ENCODE results near the gene GIGYF2.

Gene GIGYF2

GRCh38 chr2:232880764-232881351, 183.7 kb downstream of the GIGYF2 start:
- no peak for DNase-seq

DNA sequence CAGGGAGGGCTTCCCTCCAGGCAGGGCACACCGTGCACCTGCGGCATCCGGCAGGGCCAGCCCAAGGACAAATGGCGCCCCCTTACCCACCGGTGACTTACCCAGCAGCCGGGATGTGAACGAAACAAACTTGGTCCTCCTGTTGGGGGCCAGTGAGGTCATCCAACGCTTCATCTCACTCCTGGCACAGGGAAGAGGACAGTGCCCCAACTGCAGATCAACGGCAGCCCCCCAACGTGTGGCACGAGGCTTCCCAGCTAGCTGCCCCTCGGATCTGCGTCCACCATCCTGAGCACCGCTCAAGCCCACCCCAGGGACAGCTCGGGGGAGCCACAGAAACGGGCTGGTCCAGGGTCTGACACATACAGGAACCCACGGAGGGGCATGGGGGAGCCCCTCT, 185.0 kb downstream of the GIGYF2 start:
- DNase-seq, result no peak

GRCh38 chr2:232882505-232883115, 185.5 kb downstream of the GIGYF2 start:
- no peak for DNase-seq

- DNase-seq, result no peak
Observed at GRCh38 chr2:232883116-232883721, 186.1 kb downstream of the GIGYF2 start.

- no peak for DNase-seq
Observed at GRCh38 chr2:232884001-232884421, 186.9 kb downstream of the GIGYF2 start.

DNA sequence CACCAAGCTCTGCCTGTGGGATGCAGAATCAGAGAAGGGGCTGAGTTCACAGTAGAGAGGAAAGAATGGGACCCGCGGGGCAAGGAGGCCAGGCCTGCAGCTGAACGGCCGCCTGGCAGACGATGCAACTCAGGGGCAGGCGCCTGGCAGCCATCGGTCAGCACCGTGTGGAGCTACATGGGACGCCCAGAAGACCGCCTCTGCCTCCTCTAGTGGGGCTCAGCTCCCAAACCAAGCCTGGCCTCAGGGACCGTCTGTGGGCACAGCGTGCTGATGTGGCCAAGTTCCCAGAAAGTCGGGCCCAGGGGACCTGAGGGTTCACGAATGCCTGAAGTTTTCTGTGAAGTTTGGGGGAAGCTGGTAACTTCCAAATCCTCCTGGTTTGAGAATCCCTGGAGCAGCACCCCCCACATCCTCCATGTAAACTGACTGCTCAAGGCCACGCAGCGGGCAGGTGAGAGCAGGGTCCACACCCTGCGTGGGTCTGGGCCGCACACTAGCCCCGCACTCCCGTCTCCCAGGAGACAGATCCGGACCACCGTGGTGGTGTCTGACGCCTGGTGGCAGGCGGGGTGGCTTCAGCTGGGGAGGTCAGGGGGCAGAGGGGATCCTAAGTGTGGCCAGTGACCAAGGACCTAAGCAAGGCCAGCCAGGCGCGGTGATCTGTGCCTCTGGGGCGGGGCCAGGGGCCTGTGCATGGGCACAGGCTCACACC, 187.6 kb downstream of the GIGYF2 start:
- DNase-seq, result no peak

- no peak for DNase-seq
Observed at GRCh38 chr2:232885264-232885961, 188.3 kb downstream of the GIGYF2 start.

DNA sequence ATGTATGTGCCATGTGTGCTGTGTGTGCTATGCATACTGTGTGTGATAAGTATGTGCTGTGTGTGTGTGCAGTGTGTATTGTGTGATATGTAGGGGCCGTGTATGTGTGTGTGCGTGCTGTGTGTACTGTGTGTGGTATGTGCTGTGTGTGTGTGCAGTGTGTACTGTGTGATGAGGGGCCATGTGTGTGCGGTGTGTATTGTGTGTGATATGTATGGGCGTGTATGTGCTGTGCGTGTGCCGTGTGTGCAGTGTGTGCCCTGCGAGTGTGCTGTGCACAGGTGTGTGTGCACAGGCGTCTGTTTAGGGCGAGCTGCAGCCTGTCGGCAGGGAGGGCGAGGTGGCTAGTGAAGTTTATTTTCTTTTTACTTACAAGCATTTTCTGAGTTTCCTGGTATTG, 189.0 kb downstream of the GIGYF2 start:
- DNase-seq, result no peak

GRCh38 chr2:232886632-232887031, 189.5 kb downstream of the GIGYF2 start:
- DNase-seq, result no peak

- DNase-seq, result no peak
Observed at GRCh38 chr2:232887171-232887850, 190.2 kb downstream of the GIGYF2 start.

DNA sequence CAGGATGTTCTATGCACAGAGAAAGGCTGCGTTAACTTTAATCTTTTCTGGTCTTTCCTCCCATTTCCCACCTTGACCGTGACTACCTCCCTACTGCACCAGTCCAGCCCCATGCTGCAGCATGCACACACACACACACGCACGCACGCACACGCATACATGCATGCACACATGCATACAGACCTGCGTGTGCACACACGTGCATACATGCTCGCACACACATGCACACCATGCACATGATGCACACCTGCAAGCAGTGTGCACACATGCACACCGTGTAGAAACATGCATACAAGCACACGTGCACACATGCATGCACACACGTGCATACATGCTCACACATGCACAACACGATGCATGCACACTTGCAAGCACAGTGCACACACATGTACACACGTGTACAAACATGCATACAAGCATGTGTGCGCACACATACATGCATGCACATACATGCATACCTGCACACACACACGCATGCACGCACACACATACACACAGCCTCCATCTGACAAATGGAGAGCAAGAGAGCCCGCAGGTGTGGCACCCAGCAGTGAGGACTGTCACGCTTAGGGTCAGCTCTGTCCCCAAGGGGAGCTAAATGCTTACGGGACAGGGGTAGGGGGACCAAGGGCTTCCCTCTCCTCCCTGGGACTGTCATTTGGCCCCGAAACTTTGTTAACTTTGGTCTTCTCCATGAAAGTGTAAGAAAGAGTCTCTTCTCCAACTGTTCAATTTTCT, 191.1 kb downstream of the GIGYF2 start:
- DNase-seq, result no peak

DNA sequence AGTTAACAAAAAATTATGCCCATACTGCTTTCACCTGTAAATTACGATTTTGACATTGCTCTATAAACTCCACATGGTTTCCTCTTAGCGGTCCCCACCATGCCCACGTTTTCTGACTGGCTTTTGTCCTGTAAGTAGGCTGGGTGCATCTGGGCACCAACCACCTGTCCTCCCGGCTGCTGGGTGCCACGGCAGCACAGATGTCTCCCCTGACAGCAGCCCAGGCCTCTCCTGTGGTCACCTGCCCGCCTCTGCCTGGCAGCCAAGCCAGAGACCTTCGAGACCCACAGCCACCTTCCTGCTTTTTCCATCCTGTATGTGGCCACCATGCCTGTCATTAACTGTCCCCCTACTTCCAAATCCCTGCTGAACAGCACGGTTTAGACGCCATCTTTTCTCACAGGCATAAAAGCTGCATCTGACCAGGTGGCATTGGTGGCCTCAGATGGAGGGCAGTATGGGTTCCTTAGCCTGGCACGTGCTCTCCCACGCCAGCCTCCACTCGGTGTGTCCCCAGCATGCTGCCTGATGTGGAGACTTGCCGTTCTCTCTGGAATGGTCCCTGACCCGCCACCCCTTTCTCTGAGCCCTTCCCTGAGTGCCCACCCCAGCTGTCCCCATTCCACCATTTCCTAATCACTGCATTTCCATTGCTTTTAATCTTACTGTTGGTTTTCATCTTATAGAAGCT, 191.9 kb downstream of the GIGYF2 start:
- peak; percentile 0 for DNase-seq

- peak; percentile 0 for DNase-seq
Observed at GRCh38 chr2:232889876-232890401, 192.8 kb downstream of the GIGYF2 start.

DNA sequence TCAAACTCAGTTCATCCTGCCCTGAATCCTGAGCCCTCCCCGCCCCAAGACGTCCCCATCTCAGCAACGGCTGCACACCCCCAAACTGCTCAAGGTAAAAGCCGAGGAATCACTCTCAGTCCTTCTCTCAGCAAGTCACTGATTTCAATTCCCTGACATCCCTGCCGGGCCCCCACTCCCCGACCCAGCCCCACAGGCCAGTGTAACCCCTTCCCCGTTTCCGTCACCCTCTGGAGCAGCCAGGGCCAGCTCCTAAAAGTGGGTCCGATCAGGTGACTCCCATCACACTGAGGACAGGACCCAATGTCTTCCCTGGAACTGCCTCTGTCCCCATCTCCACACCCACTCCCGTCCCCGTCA, 193.4 kb downstream of the GIGYF2 start:
- no peak for DNase-seq

- DNase-seq, result peak; percentile 59
Observed at GRCh38 chr2:232890896-232891601, 193.9 kb downstream of the GIGYF2 start.

DNA sequence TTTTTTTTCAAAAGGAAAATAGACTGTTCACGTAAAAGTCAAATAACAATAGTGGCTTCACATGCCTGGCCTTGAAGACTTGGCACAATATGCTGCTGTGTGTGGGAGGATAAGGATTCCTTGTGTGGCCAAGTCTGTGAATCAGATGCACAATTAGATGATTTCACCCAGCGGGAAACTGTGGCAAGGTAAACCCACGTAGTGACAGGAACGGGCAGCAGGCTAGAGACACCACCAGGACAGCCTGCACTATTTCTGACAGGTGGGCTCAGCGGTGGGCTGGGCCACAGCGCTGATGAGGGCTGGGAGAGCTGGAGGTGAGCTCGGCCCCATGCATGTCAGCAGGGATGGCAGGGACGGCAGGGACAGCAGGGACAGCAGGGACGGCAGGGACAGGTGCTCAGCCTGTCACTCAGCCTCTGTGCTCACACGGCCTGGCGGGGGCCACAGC, 194.5 kb downstream of the GIGYF2 start:
- no peak for DNase-seq

DNA sequence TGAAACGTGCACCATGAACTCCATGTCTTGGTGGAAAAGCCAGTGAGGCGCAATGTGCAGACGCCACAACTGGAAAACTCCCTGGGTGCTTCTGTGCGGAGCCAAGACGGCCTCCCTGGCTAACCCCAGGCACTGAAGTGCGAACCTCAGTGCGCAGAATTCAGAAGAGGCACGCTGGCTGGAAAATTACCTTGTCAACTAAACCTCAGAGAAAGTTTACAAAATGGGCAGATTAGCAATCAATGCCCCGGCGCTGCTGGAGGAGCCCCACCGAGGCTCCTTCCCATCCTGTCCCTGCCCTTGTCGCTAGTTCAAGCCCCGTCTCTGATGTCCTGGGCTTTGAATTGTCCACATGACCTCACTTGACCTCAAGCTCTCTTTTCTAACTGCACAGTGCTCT, 195.1 kb downstream of the GIGYF2 start:
- DNase-seq, result no peak

GRCh38 chr2:232892843-232893242, 195.7 kb downstream of the GIGYF2 start:
- DNase-seq, result no peak

DNA sequence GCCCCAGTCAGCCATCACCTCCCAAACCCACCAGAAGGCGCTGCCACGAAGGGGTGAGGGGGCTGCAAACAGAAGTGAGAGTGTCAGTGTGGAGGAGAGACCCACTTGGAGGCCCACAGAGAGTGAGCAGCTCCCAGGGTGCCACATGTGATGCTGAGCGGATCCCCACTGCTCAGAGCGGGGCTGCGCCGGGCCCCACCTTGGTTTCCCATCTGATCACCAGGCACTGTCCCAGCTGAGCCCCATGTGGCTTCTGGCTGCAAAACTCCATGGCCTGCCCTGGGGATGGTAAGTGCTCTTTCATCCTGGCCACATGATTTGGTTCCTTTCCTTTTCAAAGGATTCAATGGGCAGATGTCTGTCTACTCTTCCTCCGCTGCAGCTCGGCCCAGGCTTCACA, 196.7 kb downstream of the GIGYF2 start:
- no peak for DNase-seq

GRCh38 chr2:232894251-232894650, 197.1 kb downstream of the GIGYF2 start:
- DNase-seq, result no peak
